Smooth muscle cell (in vitro differentiated cells): ENCODE results near the gene FNDC3B. TPM values are rescaled to one million over a fixed set of nuclear protein-coding genes. Genes with fewer than 3 reads are reported as not detected.

Experiments used
- DNase-seq: peaks from one replicate; lab custom pipeline; 2025; ENCODE audit not compliant: unreplicated experiment; lab: John Stamatoyannopoulos, UW
- H2AFZ ChIP-seq: fragments of 200-600 bp; sonication (generic); 2 replicates; pipeline ENCODE4 v1.6.0; 2016; ENCODE audit warnings: antibody characterized with exemption, low read depth, mild to moderate bottlenecking
- H3F3A ChIP-seq: fragments of 200-600 bp; sonication (generic); 2 replicates; pipeline ENCODE4 v1.6.0; 2017; ENCODE audit warnings: antibody characterized with exemption, low read depth
- H3K27ac ChIP-seq: fragments of 200-600 bp; sonication (generic); 2 replicates; pipeline ENCODE4 v1.5.1; 2016; ENCODE audit warnings: low read depth, mild to moderate bottlenecking
- H3K27me3 ChIP-seq: fragments of 200-600 bp; sonication (generic); 2 replicates; pipeline ENCODE4 v1.6.1; 2016; ENCODE audit warnings: low read depth, mild to moderate bottlenecking
- H3K36me3 ChIP-seq: fragments of 200-600 bp; sonication (generic); 2 replicates; pipeline ENCODE4 v1.5.1; 2016; ENCODE audit warnings: low read depth
- H3K4me1 ChIP-seq: fragments of 200-600 bp; sonication (generic); 2 replicates; pipeline ENCODE4 v1.5.1; 2016; ENCODE audit warnings: low read depth
- H3K4me2 ChIP-seq: fragments of 200-600 bp; sonication (generic); 2 replicates; pipeline ENCODE4 v1.6.0; 2016; ENCODE audit warnings: mild to moderate bottlenecking
- H3K4me3 ChIP-seq: fragments of 200-600 bp; sonication (generic); 2 replicates; pipeline ENCODE4 v1.5.1; 2016; ENCODE audit warnings: mild to moderate bottlenecking
- H3K79me2 ChIP-seq: fragments of 200-600 bp; sonication (generic); 2 replicates; pipeline ENCODE4 v1.6.0; 2016; ENCODE audit warnings: low read depth, mild to moderate bottlenecking
- H3K9ac ChIP-seq: fragments of 200-600 bp; sonication (generic); 2 replicates; pipeline ENCODE4 v1.6.0; 2016; ENCODE audit warnings: low read depth
- H3K9me3 ChIP-seq: fragments of 200-600 bp; sonication (generic); replicated peaks from 2 replicates; pipeline ENCODE4 v1.5.1; 2016; ENCODE audit warnings: low read depth
- H4K20me1 ChIP-seq: fragments of 200-600 bp; sonication (generic); 2 replicates; pipeline ENCODE4 v1.6.0; 2016; ENCODE audit warnings: low read depth
- WGBS: methylation state at CpG from one replicate; pipeline ENCODE4 v1.1.7; 2016; ENCODE audit warnings: low lambda C conversion rate; 5-methylcytosine and 5-hydroxymethylcytosine counted together
- polyA plus RNA-seq: library from polyadenylated mRNA; unstranded; fragments of >200 nt; fragmentation: Nextera tagmentation; extraction: Ambion mirVana; gene quantifications from 2 replicates; pipeline ENCODE4 v1.2.1, GENCODE V29; 2016
- total RNA-seq: library from RNA; depleted of rRNA; stranded (reverse); fragments of >200 nt; gene quantifications from 2 replicates; pipeline ENCODE4 v1.2.3, GENCODE V29; 2014
- TF ChIP-seq, protein P1 (sequence below): fragments of 200-600 bp; sonication (generic); IDR thresholded peaks from 2 replicates; pipeline ENCODE4 v1.5.1; 2017; ENCODE audit warnings: borderline replicate concordance, mild to moderate bottlenecking, antibody characterized with exemption; ENCODE audit not compliant: insufficient read depth, poor library complexity, severe bottlenecking

The FNDC3B gene
- total and polyA plus RNA-seq, 2 experiments from 2014 or later: 149 to 294 TPM

- H3F3A ChIP-seq: peaks cover 26% of the 10 kb centered on the region
- no peaks in the 10 kb centered on the region for H3K36me3 ChIP-seq
- H3K27me3 ChIP-seq: no peaks in the 10 kb centered on the region
- no peak overlapping the region for H3K9ac ChIP-seq
- peaks cover 100% of the 10 kb centered on the region for H3K79me2 ChIP-seq
- 98% methylated on average over 2 of the region's 2 CpGs for WGBS
- H3K4me2 ChIP-seq: peak overlapping the region; percentile 58
- no peak overlapping the region for H3K4me3 ChIP-seq
- peaks cover 21% of the 10 kb centered on the region for H3K4me1 ChIP-seq
- DNase-seq: no peak
- peaks cover 100% of the 10 kb centered on the region for H4K20me1 ChIP-seq
- H3K27ac ChIP-seq: peak overlapping the region; percentile 73
- H3K9me3 ChIP-seq: no peaks in the 10 kb centered on the region
- TF ChIP-seq, protein P1, sequence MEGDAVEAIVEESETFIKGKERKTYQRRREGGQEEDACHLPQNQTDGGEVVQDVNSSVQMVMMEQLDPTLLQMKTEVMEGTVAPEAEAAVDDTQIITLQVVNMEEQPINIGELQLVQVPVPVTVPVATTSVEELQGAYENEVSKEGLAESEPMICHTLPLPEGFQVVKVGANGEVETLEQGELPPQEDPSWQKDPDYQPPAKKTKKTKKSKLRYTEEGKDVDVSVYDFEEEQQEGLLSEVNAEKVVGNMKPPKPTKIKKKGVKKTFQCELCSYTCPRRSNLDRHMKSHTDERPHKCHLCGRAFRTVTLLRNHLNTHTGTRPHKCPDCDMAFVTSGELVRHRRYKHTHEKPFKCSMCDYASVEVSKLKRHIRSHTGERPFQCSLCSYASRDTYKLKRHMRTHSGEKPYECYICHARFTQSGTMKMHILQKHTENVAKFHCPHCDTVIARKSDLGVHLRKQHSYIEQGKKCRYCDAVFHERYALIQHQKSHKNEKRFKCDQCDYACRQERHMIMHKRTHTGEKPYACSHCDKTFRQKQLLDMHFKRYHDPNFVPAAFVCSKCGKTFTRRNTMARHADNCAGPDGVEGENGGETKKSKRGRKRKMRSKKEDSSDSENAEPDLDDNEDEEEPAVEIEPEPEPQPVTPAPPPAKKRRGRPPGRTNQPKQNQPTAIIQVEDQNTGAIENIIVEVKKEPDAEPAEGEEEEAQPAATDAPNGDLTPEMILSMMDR: no peak
- no peak overlapping the region for H2AFZ ChIP-seq
Measured at GRCh38 chr3:172221547-172221946, 182.2 kb downstream of the FNDC3B start.

DNA sequence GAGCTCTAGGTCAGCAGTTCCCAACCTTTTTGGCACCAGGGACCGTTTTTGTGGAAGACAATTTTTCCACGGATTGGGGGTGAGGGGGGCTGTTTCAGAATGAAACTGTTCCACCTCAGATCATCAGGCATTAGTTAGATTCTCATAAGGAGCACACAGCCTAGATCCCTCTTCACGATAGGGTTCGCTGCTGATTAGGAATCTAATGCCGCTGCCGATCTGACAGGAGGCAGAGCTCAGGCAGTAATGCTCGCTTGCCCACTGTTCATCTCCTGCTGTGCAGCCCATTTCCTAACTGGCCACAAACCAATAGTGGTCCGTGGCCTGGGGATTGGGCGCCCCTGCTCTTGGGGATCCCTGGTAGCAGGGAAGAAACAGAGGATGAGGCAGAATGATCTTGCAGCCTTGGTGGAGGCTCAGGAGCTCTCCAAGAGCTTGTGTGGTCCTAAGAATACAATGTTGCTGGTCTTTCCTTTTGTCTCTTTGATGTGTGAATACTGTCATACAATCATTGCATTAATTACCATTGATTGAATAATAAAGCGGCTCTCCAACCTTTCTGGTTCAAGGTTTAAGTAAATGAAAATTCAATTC is 183.2 kb downstream of the FNDC3B start:
- Histone ChIP-seq H3K9me3 (no peaks in the 10 kb centered on the region), H3K9ac (peak overlapping the region; percentile 13), H3F3A (peaks cover 34% of the 10 kb centered on the region), H2AFZ (no peak overlapping the region), H3K27ac (peak overlapping the region; percentile 73), H3K79me2 (peaks cover 100% of the 10 kb centered on the region), H3K4me2 (peak overlapping the region; percentile 58), H3K4me3 (no peak overlapping the region), H3K4me1 (peaks cover 22% of the 10 kb centered on the region), H4K20me1 (peaks cover 100% of the 10 kb centered on the region), H3K36me3 (peaks cover 4% of the 10 kb centered on the region), H3K27me3 (no peaks in the 10 kb centered on the region)
- WGBS: 65% methylated on average over 10 of the region's 10 CpGs
- TF ChIP-seq, protein P1: no peak
- DNase-seq: no peak

GRCh38 chr3:172223870-172224269 is 184.5 kb downstream of the FNDC3B start:
- no peak overlapping the region for H3K4me2 ChIP-seq
- no peaks in the 10 kb centered on the region for H3K9me3 ChIP-seq
- TF ChIP-seq, protein P1: no peak
- H3K27ac ChIP-seq: peak overlapping the region; percentile 73
- H3K79me2 ChIP-seq: peaks cover 99% of the 10 kb centered on the region
- no peak overlapping the region for H2AFZ ChIP-seq
- H3F3A ChIP-seq: peaks cover 31% of the 10 kb centered on the region
- WGBS: 91% methylated on average over 4 of the region's 4 CpGs
- peaks cover 4% of the 10 kb centered on the region for H3K36me3 ChIP-seq
- H3K9ac ChIP-seq: no peak overlapping the region
- peaks cover 100% of the 10 kb centered on the region for H4K20me1 ChIP-seq
- H3K27me3 ChIP-seq: no peaks in the 10 kb centered on the region
- no peak for DNase-seq
- H3K4me1 ChIP-seq: peaks cover 24% of the 10 kb centered on the region
- H3K4me3 ChIP-seq: no peak overlapping the region
